Measurements from ENCODE around the gene BDNF. TPM values are rescaled to one million over a fixed set of nuclear protein-coding genes. Genes with fewer than 3 reads are reported as not detected.

BDNF gene
- total and polyA plus RNA-seq, 2 of the 8 experiments (the other 6 are each of a cell fraction or from before 2014, with no cell fraction given): 2.4 to 5.4 TPM

- ChIA-PET POLR2A (ENCODE audit: partially characterized antibody) (interaction anchor here (1.0 to 4.0 kb wide), 3 partner anchors 9 to 17 kb away, joined by 5 to 80 read pairs (median 11); no protein-coding TSS in a partner anchor), CTCF (ENCODE audit: partially characterized antibody) (no interaction called here)
- Histone ChIP-seq H3K27ac (ENCODE audit: low read depth, low read length) (no peak overlapping the region), H4K5ac (ENCODE audit: insufficient read length, low read depth, low read length) (no peak overlapping the region), H3K9ac (replicated peaks in 1 of 4; ENCODE audit: extremely low read depth in 1 of 4, low read depth in 3 of 4, low read length in 3 of 4) (no peak overlapping the region), H2BK20ac (ENCODE audit: low read length) (no peak overlapping the region), H3K14ac (ENCODE audit: insufficient read length) (no peak overlapping the region), H3K4me3 (ENCODE audit: extremely low read depth in 1 of 4, insufficient read depth in 2 of 4, low read depth in 3 of 4, low read length in 4 of 4) (no peak overlapping the region), H4K91ac (replicated peaks; ENCODE audit: insufficient read length, low read length) (no peak overlapping the region), H2AK5ac (ENCODE audit: low read depth, low read length) (no peak overlapping the region), H2BK12ac (ENCODE audit: low read depth, low read length) (no peak overlapping the region), H3K18ac (ENCODE audit: extremely low read depth, low read length) (no peak overlapping the region), H3K27me3 (replicated peaks in 1 of 4; ENCODE audit: control insufficient read depth in 3 of 4, extremely low read depth in 1 of 4, insufficient read depth in 3 of 4, low read length in 3 of 4) (peaks cover 0 to 7% (median 0%) of the 10 kb centered on the region in 4 experiments; a peak in 2 of 7 replicates), H3K4ac (replicated peaks; ENCODE audit: insufficient read length, low read depth, low read length) (no peak overlapping the region), H3K4me1 (replicated peaks in 1 of 4; ENCODE audit: control insufficient read depth in 3 of 4, insufficient read depth in 4 of 4, low read length in 3 of 4) (no peaks in the 10 kb centered on the region), H3K79me2 (ENCODE audit: control insufficient read depth in 1 of 2, insufficient read depth in 2 of 2, low read length in 2 of 2) (no peaks in the 10 kb centered on the region), H2BK120ac (replicated peaks; ENCODE audit: low read depth, low read length) (no peak overlapping the region), H4K20me1 (replicated peaks in 1 of 2; ENCODE audit: control insufficient read depth in 1 of 2, insufficient read depth in 2 of 2, low read length in 2 of 2) (no peaks in the 10 kb centered on the region), H2BK5ac (ENCODE audit: low read depth, low read length) (no peak overlapping the region), H3K9me3 (ENCODE audit: insufficient read depth in 2 of 2, low read depth in 1 of 2, low read length in 1 of 2) (no peaks in the 10 kb centered on the region), H3K4me2 (ENCODE audit: insufficient read depth in 1 of 2, low read depth in 2 of 2, low read length in 2 of 2) (no peak overlapping the region), H2AFZ (ENCODE audit: low read length) (no peak overlapping the region), H3K56ac (replicated peaks; ENCODE audit: insufficient read length, low read depth, low read length) (no peak overlapping the region), H3K79me1 (ENCODE audit: low read depth, low read length) (no peaks in the 10 kb centered on the region), H2BK15ac (ENCODE audit: low read length) (no peak overlapping the region), H3K36me3 (ENCODE audit: control insufficient read depth in 2 of 4, insufficient read depth in 4 of 4, low read length in 3 of 4) (no peaks in the 10 kb centered on the region), H4K8ac (ENCODE audit: extremely low read depth, insufficient read depth, low read length) (no peak overlapping the region), H3K23me2 (ENCODE audit: low read depth, low read length) (no peaks in the 10 kb centered on the region), H3K23ac (ENCODE audit: insufficient read length) (no peak overlapping the region)
- FAIRE-seq: no peak
- no peak for TF ChIP-seq CHD1 (IDR thresholded peaks at IDR 0.05; ENCODE audit: low read depth, low read length)
- TF ChIP-seq JUND (IDR thresholded peaks at IDR 0.05; ENCODE audit: low read length): no peak
- no peak for TF ChIP-seq SAP30 (IDR thresholded peaks at IDR 0.05; ENCODE audit: insufficient read depth, insufficient replicate concordance, low read length)
- TF ChIP-seq CEBPB (IDR thresholded peaks at IDR 0.05; ENCODE audit: low read depth, low read length): no peak
- TF ChIP-seq SP4 (IDR thresholded peaks at IDR 0.05; ENCODE audit: low read length): no peak
- no peak for DNase-seq (ENCODE audit: low read depth in 1 of 2, low spot score in 2 of 2)
Measured at GRCh38 chr11:27605422-27605821, 94.8 kb downstream of the BDNF start.

Other genes with a start within 250 kb of the BDNF start
- 57.6 and 61.7 TPM in 2 replicates for gene LGR4, start 227.7 kb downstream of the BDNF start, total RNA-seq (2021; fragmentation: NEBNext Ultra II Directional; extraction: Animal tissue kit (Norgen Biotek cat#: 25700))
- gene LGR4, start 227.7 kb downstream of the BDNF start, polyA plus RNA-seq (2011; rRNA removed): 21.9 and 26.6 TPM in 2 replicates
- gene LIN7C, start 193.7 kb downstream of the BDNF start, total RNA-seq (2021; fragmentation: NEBNext Ultra II Directional; extraction: Animal tissue kit (Norgen Biotek cat#: 25700)): 41.7 and 42.7 TPM in 2 replicates
- 8.3 and 10.5 TPM in 2 replicates for gene LIN7C, start 193.7 kb downstream of the BDNF start, polyA plus RNA-seq (2011; rRNA removed)